NCI-H526 (cell line): ENCODE measurements around the gene EML2.
"Not testable (repeated sequence)": the region's sequence is repeated elsewhere in the genome, so short reads cannot be mapped to it uniquely, and the experiment has no call there.

Experiments used
- DNase-seq, 2 experiments: peaks; one replicate each; lab custom pipeline; 2025; lab: John Stamatoyannopoulos, UW

EML2 gene

GRCh38 chr19:45650722-45651121 is 11.5 kb upstream of the EML2 start:
- DNase-seq, result no peak

DNA sequence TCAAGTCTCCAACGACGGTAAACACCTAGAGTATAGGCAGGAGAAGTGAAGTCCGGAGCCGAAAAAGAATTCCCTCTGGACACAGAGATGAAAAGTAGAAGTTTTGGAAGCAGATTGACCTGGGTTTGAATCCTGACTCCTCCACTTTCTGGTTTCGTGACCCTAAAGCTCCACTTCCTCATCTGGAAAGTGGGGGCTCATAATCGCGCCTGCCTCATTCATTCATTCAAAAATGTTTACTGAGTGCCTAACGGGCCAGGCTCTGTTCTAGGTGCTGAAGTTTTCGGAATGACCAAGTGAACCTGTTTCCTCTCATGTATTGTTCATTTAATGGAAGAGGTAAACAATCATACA is 7.1 kb upstream of the EML2 start:
- no peak for DNase-seq

- peak; percentile 88 to 96 for DNase-seq
Observed at GRCh38 chr19:45645631-45646344, 6.6 kb upstream of the EML2 start.

DNA sequence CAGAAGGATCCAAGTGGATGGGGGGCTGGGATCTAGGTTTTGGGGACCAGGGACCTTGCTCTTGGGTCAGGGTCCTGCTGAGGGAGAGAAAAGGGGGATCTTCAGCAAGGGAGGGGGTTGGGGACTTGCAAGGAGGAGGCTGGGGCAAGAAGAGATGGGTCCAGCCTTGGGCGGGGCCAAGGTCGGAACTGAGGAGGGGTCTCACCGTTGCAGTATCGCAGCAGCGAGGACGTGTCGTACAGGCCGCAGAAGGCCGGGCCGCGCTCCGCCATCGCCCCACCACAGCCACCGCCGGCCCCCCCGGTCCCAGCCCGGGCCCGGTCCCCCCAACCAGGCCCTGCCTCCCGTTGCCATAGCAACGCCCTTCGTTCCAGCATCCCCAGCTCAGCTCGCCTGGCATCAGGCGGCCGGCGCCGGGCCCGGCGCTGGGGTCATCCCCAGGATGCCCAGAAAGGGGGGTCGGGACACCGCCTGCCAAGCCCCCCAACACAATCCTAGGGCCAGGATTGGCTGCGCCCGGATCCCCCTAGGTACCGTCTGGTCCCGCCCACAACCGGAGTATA is 6.0 kb upstream of the EML2 start:
- DNase-seq, result no peak

GRCh38 chr19:45643927-45644771 is 5.0 kb upstream of the EML2 start:
- no peak for DNase-seq

GRCh38 chr19:45643024-45643926 is 4.1 kb upstream of the EML2 start:
- peak; percentile 53 to 87 for DNase-seq

DNA sequence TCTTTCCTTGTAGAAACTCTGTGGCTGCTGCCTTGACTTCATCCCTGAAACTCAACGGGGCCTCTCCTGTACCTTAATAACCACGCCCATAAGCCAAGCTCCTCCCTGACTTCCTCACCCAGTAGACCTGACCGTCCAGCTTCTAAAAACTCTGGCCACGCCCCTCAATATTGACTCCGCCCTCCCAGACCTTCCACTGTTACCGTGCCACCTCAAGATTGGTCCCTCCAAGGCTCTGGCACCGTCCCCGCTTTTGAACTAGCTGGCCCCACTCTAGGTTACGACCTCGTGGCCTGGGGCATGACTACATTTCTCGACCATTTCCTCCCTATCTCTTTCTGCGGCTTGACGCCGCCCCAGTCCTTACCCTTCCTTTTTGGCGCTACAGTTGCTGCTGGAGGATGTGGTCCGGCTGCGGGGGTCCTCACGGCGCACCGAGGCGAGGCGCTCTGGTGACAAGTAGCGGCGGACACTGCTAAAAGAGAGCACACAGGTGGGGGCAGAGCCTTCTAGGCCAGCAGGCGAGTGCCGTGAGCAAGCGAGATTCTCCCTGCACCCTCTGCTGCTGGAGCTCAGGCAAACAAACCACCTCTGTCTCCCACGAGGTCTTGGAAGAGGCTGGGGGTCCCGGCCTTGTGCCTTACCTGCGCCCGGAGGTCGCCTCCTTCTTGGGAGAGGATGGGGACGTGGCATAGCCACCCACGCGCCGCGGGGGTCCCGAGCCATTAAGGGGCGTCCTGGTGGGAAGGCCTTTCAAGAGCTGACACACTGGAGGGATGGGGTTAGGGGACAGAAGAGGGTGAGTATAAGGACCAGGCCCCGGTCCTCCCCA is 2.3 kb upstream of the EML2 start:
- peak; percentile 83 to 94 for DNase-seq

DNA sequence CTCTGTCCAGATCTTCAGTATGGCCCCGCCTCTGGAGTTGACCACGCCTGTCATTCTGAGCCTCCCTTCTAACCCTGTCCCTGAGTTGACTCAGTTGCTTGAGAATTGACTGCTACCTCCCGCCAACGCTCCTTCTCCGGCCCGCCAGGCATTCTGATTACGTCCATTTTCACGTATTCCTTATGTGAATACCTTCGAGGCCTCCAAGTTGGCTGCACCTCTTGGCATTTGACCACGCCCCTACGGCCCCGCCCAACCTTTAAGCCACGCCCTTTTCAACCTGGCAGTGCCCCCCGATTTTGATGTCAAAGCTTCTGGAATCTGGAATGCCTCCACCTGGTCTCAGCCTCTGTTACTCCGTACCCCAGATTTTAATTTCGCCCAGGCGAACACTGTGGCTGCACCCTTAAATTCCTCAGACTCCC is 1.7 kb upstream of the EML2 start:
- DNase-seq, result no peak

DNA sequence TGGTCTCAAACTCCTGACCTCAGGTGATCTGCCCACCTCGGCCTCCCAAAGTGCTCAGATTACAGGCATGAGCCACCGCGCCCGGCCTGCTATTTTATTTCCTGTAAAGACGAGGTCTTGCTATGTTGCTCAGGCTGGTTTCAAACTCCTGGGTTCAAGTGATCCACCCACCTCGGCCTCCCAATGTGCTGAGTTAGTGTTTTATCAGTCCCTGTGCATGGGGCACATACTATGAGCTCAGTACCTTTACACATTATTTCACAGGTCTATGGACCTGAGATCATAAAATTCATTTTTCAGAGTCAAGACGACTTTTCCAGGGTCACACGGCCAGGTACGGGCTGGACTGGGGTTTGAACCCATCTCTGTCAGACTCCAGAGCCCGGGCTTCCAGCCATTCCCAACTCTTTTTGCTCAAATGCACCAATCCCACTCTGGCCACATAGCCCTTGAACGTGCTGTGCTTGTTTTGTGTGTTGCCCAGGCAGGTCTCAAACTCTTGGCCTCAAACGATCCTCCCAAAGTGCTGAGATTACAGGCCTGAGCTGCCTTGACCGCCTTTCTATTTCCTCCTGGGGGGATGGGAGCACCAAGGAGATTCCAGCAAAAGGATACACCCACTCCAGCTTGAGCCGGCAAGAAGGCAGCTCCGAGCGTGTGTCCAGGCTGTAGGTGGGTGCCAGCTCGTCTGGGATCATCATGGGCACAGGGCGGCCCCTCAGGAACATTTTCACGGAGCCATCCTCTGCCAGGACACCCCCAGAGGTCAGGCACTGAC is 1.1 kb downstream of the EML2 start:
- no peak for DNase-seq

DNA sequence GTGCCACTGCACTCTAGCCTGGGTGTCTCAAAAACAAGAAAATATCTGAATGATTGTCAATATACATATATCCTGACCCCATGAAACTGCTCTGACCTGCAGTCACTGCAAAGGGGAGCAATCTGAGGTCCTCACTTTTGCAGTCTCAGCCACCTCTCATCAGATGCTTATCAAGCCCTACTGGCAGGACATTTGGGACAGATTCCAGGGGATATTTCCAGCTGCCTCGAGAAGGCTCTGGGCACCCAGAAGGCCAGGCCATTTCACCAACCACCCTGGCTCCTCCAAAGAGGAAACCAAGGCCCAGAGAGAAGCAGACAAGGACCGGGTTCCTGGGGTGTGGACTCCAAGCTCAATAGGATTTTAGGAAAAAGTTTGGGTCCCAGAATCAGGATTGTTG is 2.3 kb downstream of the EML2 start:
- no peak for DNase-seq

DNA sequence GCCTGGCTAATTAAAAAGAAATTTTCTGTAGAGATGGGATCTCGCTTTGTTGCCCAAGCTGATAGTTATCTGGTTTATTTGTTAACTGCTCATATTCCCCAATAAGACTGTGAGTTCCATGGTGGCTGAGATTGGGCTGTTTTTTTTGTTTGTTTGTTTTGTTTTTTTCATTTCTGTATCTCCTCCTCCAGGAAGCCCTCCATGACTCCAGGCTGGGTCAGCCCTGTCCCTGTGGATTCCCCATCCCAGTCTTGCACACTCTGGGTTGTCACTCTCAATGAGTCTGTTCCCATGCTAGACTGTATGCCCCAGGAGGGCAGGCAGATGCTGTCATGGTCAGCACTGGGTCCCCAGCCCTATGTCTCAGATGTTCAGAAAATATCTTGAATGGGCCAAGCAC is 2.9 kb downstream of the EML2 start:
- DNase-seq, result no peak

DNA sequence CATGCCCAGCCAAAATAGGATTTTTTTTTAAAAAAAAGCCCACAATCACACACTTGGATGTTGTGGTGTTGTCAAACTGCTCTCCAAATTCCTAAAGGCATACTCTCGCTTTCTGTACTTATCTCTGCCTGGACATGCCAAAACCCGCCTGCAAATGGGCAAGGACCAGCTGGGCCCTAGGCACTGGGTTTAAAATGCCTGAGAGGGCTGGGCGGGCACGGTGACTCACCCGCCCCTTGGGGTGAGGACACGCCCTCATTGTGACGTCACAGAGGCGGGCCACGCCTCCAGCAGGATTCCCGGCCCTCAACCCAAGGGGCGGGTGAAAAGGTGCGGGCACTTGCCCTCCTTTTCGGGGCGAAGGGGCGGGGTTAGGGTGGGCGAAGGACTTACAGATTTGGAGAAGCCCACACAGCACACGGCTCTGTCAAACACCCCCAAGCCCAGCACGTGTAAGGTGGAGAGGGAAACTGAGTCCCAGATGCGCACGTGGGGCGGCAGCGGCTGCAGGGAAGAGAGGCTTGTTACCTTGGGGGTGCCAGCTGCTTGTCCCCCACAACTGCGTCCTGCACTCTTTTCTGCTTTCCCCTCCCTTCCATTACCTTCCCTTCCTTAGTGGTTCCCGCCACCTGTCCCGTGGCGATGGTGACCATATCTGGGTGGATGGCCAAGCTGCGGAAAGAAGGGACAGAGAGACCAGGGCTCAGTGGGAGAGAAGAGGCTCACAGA is 6.6 kb downstream of the EML2 start:
- peak; percentile 5 to 73 for DNase-seq

DNA sequence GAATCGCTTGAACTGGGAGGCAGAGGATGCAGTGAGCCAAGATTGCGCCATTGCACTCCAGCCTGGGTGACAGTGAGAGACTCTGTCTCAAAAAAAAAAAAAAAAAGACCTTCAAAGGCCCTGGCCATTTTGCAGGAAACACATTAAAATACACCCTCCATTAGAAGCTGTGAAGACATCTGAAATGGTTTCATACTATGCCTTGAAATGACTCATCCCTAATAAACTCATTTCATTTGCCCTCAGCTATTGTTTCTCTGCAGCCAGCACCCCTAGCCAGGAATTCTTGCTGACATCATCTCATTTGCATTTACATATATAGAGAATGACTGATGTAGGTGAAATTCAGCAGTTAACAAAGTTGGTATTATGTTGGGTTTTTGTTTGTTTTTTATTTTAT is 8.7 kb downstream of the EML2 start:
- DNase-seq, result no peak

- DNase-seq, result no peak
Observed at GRCh38 chr19:45629704-45630103, 9.5 kb downstream of the EML2 start.

DNA sequence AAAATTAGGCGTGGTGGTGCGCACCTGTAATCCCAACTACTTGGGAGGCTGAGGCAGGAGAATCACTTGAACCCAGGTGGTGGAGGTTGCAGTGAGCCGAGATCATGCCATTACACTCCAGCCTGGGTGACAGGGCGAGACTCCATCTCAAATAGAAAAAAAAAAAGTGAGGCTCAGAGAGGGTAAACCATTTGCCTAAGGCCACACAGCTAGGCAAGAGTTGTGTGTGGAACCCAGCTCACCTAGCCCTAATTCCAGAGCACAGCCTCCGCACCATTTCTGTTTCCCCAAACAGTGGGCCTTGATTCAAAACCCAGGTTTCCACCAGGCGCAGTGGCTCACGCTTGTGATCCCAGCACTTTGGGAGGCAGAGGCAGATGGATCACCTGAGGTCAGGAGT is 11.0 kb downstream of the EML2 start:
- not testable (repeated sequence) for DNase-seq

DNA sequence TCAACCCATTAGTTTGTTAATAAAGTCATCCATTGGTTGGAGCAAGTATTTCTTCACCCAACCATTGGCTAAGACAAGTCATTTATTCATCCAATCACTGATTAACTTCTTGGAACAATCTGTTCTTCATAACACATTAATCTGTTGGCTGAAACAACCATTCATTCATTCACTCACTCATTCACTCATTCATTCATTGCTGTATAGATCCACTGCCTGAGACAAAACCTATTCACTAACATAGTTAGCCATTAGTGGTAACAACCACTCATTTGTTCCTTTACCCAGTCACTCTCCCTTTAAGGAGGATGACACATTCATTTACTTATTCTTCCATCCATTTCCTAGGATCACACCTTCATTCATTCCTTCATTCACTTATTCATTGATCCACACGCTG is 15.2 kb downstream of the EML2 start:
- DNase-seq, result no peak

DNA sequence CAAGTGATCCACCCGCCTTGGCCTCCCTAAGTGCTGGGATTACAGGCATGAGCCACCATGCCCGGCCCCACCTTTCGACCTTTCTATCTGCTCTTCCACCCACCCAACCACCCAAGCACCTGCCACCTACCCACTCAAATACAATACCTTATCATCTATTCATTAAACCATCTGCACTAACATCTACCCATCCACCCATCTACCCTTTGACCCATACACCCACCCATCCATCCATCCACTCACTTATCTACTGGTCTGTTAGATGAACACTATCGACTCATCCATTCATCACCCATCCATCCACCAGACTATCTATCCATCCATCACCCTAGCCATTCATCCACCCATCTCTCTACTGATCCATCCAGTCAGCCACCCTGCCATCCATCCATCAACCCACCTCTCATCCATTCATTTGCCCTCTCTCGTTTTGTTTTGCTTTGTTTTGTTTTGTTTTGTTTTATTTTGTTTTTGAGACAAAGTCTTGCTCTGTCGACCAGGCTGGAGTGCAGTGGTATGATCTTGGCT is 17.2 kb downstream of the EML2 start:
- DNase-seq, result no peak

DNA sequence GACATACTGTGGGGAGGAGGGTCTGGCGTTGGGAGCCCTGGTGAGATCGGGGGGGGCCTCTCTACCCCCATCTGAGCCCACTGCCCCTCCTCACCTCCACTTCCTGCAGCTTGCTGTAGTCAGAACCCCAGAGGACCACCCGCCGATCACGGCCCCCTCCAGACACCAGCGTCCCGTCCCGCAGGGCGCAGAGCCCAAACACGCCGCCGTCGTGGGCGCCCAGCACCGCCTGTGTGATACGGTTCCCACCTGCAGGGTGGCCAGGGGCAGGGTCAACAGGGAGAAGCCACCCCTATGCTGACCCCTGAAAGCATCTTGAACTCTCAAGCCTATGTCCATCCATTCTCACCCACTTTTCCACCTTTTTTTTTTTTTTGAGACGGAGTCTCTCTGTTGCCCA is 17.8 kb downstream of the EML2 start:
- no peak for DNase-seq

- DNase-seq, result no peak
Observed at GRCh38 chr19:45616704-45617017, 22.5 kb downstream of the EML2 start.
